Activated CD8-positive, alpha-beta memory T cell treated with anti-CD3 and anti-CD28 coated beads, Interleukin-2, amount 10 ng/mL, durations not matched to agents 7 days and 5 days (primary cell): ENCODE results near the gene NSD1. TPM values are rescaled to one million over a fixed set of nuclear protein-coding genes. Genes with fewer than 3 reads are reported as not detected.

Experiments
- ATAC-seq: fragments of 150-1000 bp; cut with Tn5 transposase; one replicate; pipeline ENCODE4 v1.10.0; 2021; ENCODE audit warnings: moderate library complexity
- CTCF ChIA-PET: fragments of 350-600 bp; sonication (Branson Sonifier 250); formaldehyde crosslinking; loops from one replicate; lab custom pipeline; 2021; ENCODE audit warnings: antibody characterized with exemption; lab: Charles Lee
- DNase-seq: peaks from one replicate; pipeline ENCODE4 v3.0.0-alpha.2; 2020
- H3K27ac Mint-ChIP-seq: one replicate; pipeline ENCODE4 v1.8.0; 2021; ENCODE audit warnings: mild to moderate bottlenecking, mixed read lengths
- H3K27me3 Mint-ChIP-seq: one replicate; pipeline ENCODE4 v1.8.0; 2021; ENCODE audit warnings: mixed read lengths
- H3K36me3 Mint-ChIP-seq: one replicate; pipeline ENCODE4 v1.8.0; 2021; ENCODE audit warnings: mild to moderate bottlenecking, mixed read lengths
- H3K4me1 Mint-ChIP-seq: one replicate; pipeline ENCODE4 v1.8.0; 2021; ENCODE audit warnings: mixed read lengths
- H3K4me3 Mint-ChIP-seq: one replicate; pipeline ENCODE4 v1.8.0; 2021; ENCODE audit warnings: mild to moderate bottlenecking, moderate library complexity, mixed read lengths
- H3K9me3 Mint-ChIP-seq: one replicate; pipeline ENCODE4 v1.8.0; 2022; ENCODE audit warnings: low read depth, mixed read lengths
- total RNA-seq, 2 experiments: library from RNA; stranded (reverse); gene quantifications; one replicate each; pipeline ENCODE4 v1.2.3, GENCODE V29; 2021

Gene NSD1
- total RNA-seq, 2 experiments from 2014 or later = 94.6 to 114 TPM

DNA sequence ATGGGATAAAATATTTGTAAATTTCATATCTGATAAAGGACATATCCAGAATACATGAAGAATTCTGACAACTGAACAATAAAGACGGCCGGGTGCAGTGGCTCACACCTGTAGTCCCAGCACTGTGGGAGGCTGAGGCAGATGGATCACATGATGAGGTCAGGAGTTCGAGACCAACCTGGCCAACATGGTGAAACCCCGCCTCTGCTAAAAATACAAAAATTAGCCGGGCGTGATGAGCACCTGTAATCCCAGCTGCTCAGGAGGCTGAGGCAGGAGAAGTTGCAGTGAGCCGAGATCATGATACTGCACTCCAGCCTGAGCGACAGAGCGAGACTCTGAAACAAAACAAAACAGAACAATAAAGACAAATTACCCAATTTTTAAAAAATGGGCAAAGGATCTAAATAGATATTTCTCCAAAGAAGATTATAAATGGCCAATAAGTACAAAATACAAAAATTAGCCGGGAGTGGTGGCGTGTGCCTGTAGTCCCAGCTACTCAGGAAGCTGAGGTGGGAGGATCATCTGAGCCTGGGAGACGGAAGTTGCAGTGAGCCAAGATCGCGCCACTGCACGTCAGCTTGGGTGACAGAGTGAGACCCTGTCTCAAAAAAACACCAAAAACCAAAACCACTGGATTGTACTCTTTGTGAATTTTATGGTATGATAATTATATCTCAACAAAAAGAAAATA, 9.6 kb upstream of the NSD1 start:
- no peaks in the 10 kb centered on the region for H3K27me3 Mint-ChIP-seq
- no peak for DNase-seq
- no peak overlapping the region for H3K4me3 Mint-ChIP-seq
- ATAC-seq = no peak
- no peaks in the 10 kb centered on the region for H3K9me3 Mint-ChIP-seq
- H3K27ac Mint-ChIP-seq = no peak overlapping the region
- no peaks in the 10 kb centered on the region for H3K36me3 Mint-ChIP-seq
- peaks cover 10% of the 10 kb centered on the region for H3K4me1 Mint-ChIP-seq
- CTCF ChIA-PET = interaction anchor here (1.1 to 6.1 kb wide), 3 partner anchors 11 to 186 kb away, joined by 3 to 52 read pairs (median 3); no protein-coding TSS in a partner anchor

GRCh38 chr5:177124486-177124991, 9.0 kb upstream of the NSD1 start:
- CTCF ChIA-PET = interaction anchor here (1.1 to 6.1 kb wide), 3 partner anchors 12 to 185 kb away, joined by 3 to 52 read pairs (median 3); no protein-coding TSS in a partner anchor
- no peak overlapping the region for H3K27ac Mint-ChIP-seq
- no peak for ATAC-seq

GRCh38 chr5:177126771-177127170, 6.8 kb upstream of the NSD1 start:
- no peak overlapping the region for H3K4me3 Mint-ChIP-seq
- CTCF ChIA-PET = interaction anchor here (6.1 kb wide), 1 partner anchor 14 kb away, joined by 52 read pairs; no protein-coding TSS in a partner anchor
- no peak overlapping the region for H3K27ac Mint-ChIP-seq
- H3K36me3 Mint-ChIP-seq = no peaks in the 10 kb centered on the region
- H3K27me3 Mint-ChIP-seq = no peaks in the 10 kb centered on the region
- no peak for ATAC-seq
- DNase-seq = no peak
- H3K9me3 Mint-ChIP-seq = no peaks in the 10 kb centered on the region
- peaks cover 20% of the 10 kb centered on the region for H3K4me1 Mint-ChIP-seq

More at GRCh38 chr5:177124486-177124991, 9.0 kb upstream of the NSD1 start:
- Mint-ChIP-seq H3K36me3 (no peaks in the 10 kb centered on the region), H3K9me3 (no peaks in the 10 kb centered on the region), H3K4me1 (peaks cover 16% of the 10 kb centered on the region), H3K27me3 (no peaks in the 10 kb centered on the region), H3K4me3 (no peak overlapping the region)
- DNase-seq = no peak

DNA sequence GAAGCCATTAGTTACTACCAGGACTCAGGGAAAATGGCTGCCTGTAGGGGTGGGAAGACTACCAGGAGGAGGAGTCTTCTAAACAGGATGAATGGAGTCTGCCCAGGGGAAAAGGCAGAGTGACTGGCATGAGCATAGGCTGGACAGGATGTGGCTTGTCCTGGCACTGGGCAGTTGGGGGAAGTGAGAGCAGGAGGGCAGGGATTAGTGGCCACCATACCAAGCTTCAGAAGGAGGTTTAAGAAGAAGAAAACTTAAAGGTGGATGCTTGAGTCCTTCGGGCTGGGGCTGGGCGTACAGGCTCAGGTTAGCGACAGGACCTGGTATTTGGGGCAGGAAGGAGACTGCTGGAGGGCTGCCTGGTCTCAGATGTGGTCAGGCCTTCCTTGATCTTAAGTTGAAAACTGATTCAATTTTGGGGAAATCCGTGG, 5.0 kb upstream of the NSD1 start:
- Mint-ChIP-seq H3K36me3 (no peaks in the 10 kb centered on the region), H3K9me3 (no peaks in the 10 kb centered on the region), H3K4me3 (no peak overlapping the region), H3K27me3 (no peaks in the 10 kb centered on the region), H3K27ac (peak overlapping the region; percentile 64), H3K4me1 (peaks cover 20% of the 10 kb centered on the region)
- no peak for DNase-seq
- CTCF ChIA-PET = interaction anchor here (1.1 to 6.1 kb wide), 4 partner anchors 10 to 57 kb away, joined by 3 to 52 read pairs (median 4); no protein-coding TSS in a partner anchor
- no peak for ATAC-seq

DNA sequence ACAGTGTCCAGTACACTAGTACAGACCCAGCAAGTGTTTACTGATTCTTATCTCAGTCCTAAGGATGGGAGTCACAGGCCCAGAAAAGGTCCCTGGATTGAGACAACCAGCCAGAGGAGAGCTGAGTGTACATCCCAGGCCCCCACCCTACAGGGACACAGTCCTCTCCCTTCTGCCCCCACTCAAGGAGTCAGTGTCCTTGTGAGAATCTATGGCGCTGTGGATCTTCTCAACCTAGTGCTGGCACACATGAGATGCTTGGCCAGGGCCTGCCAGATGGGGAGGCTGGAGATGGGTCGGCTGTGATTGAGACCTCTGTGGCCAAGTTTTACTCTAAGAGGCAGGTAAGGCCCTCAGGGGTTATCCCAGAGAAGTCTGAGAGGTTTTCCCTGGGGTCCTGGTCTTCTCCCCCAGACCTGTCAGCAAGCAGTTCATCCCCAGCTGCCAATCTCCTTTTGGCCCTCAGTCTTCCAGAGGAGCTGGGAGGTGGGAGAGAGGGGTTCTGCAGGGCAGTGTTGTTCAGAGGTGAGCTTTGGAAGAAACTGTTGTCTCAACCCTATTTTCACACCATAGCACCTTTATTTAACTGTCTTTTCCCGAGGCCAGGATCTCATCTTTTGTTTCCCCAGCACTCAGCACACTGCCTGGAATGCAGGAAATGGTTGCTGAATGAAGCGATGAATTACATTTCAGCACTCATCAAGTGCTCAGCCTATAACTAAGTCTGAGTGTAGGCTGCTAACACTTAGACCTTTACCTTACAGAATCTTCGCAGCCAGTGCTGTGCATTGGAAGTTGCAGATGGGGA, 3.2 kb upstream of the NSD1 start:
- no peak overlapping the region for H3K27ac Mint-ChIP-seq
- H3K9me3 Mint-ChIP-seq = no peaks in the 10 kb centered on the region
- CTCF ChIA-PET = interaction anchor here (0.8 to 7.7 kb wide), 2 partner anchors 13 to 16 kb away, joined by 3 to 38 read pairs; no protein-coding TSS in a partner anchor
- no peaks in the 10 kb centered on the region for H3K27me3 Mint-ChIP-seq
- H3K4me3 Mint-ChIP-seq = no peak overlapping the region
- H3K4me1 Mint-ChIP-seq = peaks cover 27% of the 10 kb centered on the region
- peaks cover 10% of the 10 kb centered on the region for H3K36me3 Mint-ChIP-seq
- ATAC-seq (no peak), DNase-seq (no peak)

DNA sequence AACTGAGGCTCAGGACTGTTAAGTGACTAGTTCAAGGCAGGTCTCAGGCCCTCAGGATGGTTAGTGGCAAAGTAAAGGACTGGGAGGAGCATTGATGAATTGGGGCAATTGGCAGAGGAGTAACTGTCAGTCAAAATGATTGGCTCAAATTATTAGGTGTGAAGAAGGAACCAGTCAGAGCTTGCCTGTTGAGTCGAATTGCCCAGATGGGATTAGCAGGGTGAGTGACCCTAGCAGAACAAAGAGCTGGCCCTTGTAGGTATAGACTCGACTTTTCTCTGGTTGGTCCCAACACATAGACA, 2.6 kb upstream of the NSD1 start:
- no peak overlapping the region for H3K27ac Mint-ChIP-seq
- peaks cover 31% of the 10 kb centered on the region for H3K4me1 Mint-ChIP-seq
- H3K27me3 Mint-ChIP-seq = no peaks in the 10 kb centered on the region
- CTCF ChIA-PET = interaction anchor here (0.8 to 7.7 kb wide), 3 partner anchors 14 to 19 kb away, joined by 3 to 38 read pairs (median 5); no protein-coding TSS in a partner anchor
- no peaks in the 10 kb centered on the region for H3K9me3 Mint-ChIP-seq
- peaks cover 13% of the 10 kb centered on the region for H3K36me3 Mint-ChIP-seq
- ATAC-seq (no peak), DNase-seq (no peak)
- no peak overlapping the region for H3K4me3 Mint-ChIP-seq

DNA sequence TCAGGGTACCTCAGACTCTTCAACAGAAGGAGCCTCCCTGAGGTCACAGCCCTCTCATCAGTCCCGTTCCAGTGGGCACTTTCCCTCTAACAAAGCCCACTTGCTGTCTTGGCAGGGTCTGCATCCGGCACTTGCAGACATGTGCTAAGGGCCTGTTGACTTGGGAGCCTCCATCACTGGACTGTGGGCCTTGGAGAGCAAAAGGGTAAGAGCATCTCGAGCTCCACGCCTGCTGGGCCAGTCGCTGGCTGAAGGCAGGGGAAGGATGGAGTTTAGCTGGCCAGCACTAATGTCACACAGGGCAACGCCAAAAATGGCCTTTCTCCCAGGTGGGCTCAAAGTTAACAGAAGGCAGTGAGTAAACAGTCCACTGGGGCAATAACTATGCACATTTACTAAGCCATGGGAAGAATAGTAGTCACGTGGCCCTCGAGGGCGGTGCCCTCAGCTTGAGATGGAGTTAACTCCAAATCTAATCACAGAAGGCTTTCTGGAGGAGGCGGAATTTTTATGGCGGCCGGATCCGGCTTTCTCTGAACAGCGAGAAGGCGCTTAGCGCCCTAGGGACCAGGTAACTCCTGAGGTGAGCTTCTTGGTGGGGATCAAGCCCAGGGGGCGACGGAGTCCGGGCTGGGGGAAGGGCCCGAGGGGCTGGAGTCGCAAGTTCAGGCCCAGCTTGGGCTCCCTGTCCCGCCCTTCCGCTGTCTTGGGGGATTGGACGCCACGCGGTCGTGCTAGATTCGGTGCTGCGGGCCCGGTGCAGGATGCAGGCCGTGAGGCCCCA, 2.0 kb upstream of the NSD1 start:
- peaks cover 37% of the 10 kb centered on the region for H3K4me1 Mint-ChIP-seq
- no peaks in the 10 kb centered on the region for H3K27me3 Mint-ChIP-seq
- peaks cover 18% of the 10 kb centered on the region for H3K36me3 Mint-ChIP-seq
- ATAC-seq (no peak), DNase-seq (no peak)
- CTCF ChIA-PET = interaction anchor here (0.8 to 7.7 kb wide), 4 partner anchors 14 to 19 kb away, joined by 3 to 38 read pairs (median 4); no protein-coding TSS in a partner anchor
- no peak overlapping the region for H3K4me3 Mint-ChIP-seq
- H3K27ac Mint-ChIP-seq = no peak overlapping the region
- no peaks in the 10 kb centered on the region for H3K9me3 Mint-ChIP-seq

GRCh38 chr5:177132136-177133095, 1.2 kb upstream of the NSD1 start:
- Mint-ChIP-seq H3K4me3 (peak overlapping the region; percentile 88), H3K27me3 (no peaks in the 10 kb centered on the region), H3K9me3 (no peaks in the 10 kb centered on the region), H3K27ac (peak overlapping the region; percentile 66), H3K4me1 (peaks cover 45% of the 10 kb centered on the region), H3K36me3 (peaks cover 23% of the 10 kb centered on the region)
- CTCF ChIA-PET = interaction anchor here (0.6 to 7.7 kb wide), 5 partner anchors 15 to 187 kb away, joined by 3 to 38 read pairs (median 3); no protein-coding TSS in a partner anchor
- DNase-seq (peak; percentile 69), ATAC-seq (peak; percentile 24)

GRCh38 chr5:177133853-177134696, 502 bp downstream of the NSD1 start:
- Mint-ChIP-seq H3K27ac (peak overlapping the region; percentile 89), H3K4me1 (peaks cover 37% of the 10 kb centered on the region), H3K4me3 (peak overlapping the region; percentile 88), H3K9me3 (no peaks in the 10 kb centered on the region), H3K27me3 (no peaks in the 10 kb centered on the region), H3K36me3 (peaks cover 34% of the 10 kb centered on the region)
- peak; percentile 62 for DNase-seq
- CTCF ChIA-PET = interaction anchor here (0.6 to 7.7 kb wide), 3 partner anchors 20 to 185 kb away, joined by 3 to 38 read pairs (median 3); no protein-coding TSS in a partner anchor
- peak; percentile 31 for ATAC-seq

DNA sequence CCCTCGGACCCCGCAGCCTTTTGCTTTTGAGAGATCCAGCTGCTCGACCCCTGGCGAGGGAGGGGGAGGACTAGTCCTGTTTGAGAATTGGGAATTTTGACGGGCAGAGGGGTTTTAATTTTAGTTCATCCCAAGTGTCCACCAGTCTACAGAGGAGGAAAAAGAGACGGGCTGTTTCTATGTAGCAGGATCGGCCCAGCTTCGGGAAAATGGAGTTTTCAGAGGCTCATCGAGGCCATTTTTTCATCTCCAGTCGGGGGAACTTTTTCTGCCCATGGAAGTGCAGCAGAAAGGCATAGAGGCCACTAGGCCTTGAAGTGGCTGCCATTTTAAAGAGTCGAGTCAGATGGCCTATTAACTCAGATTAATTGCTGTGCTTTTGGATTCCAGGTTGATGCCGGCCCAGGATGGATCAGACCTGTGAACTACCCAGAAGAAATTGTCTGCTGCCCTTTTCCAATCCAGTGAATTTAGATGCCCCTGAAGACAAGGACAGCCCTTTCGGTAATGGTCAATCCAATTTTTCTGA, 1.2 kb downstream of the NSD1 start:
- Mint-ChIP-seq H3K27ac (peak overlapping the region; percentile 89), H3K4me3 (peak overlapping the region; percentile 88), H3K27me3 (no peaks in the 10 kb centered on the region), H3K4me1 (peaks cover 36% of the 10 kb centered on the region), H3K9me3 (no peaks in the 10 kb centered on the region), H3K36me3 (peaks cover 36% of the 10 kb centered on the region)
- CTCF ChIA-PET = interaction anchor here (7.7 kb wide), 1 partner anchor 21 kb away, joined by 38 read pairs; no protein-coding TSS in a partner anchor
- no peak for DNase-seq
- ATAC-seq = no peak

DNA sequence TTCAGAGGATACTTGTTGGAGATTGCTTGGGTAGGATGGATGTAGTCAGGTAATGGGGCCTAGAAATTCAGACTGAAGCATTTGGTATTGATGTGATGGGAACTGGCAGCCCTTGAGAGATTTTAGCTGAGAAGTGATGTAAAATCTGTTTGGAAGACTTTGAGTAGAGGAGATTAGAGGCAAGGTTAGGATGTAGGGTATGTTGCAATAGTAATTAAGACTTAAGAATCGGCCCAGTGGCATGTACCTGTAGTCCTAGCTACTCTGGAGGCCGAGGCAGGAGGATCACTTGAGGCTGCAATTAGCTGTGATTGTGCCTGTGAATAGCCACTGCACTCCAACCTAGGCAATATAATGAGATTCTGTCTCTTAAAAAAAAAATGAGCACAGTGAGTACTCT, 6.7 kb downstream of the NSD1 start:
- Mint-ChIP-seq H3K27me3 (no peaks in the 10 kb centered on the region), H3K4me1 (peaks cover 50% of the 10 kb centered on the region), H3K27ac (no peak overlapping the region), H3K9me3 (no peaks in the 10 kb centered on the region), H3K4me3 (no peak overlapping the region), H3K36me3 (peaks cover 64% of the 10 kb centered on the region)
- ATAC-seq (no peak), DNase-seq (no peak)
- CTCF ChIA-PET = interaction anchor here (1.9 kb wide), 1 partner anchor 27 kb away, joined by 5 read pairs; no protein-coding TSS in a partner anchor
